GM12878 (cell line): Measurements from ENCODE around the gene SPATA22. TPM values are rescaled to one million over a fixed set of nuclear protein-coding genes. Genes with fewer than 3 reads are reported as not detected.

Experiments used
- ATAC-seq: fragments of 200-7000 bp; cut with Tn5 transposase; 3 replicates; pipeline ENCODE4 v1.9.1; 2020; ENCODE audit warnings: mild to moderate bottlenecking, moderate library complexity
- BruUV-seq: library from RNA; stranded (reverse); fragments of 400-500 nt; replicated peaks from 2 replicates; lab custom pipeline; 2021; lab: Mats Ljungman, UMichigan
- CTCF ChIA-PET: fragments of 300-600 bp; sonication (Branson Sonifier 250); formaldehyde crosslinking; extraction: SDS; loops from one replicate; lab custom pipeline; 2021; ENCODE audit warnings: inconsistent platforms; lab: Yijun Ruan, JAX
- POLR2A ChIA-PET: fragments of 350-600 bp; formaldehyde crosslinking; extraction: SDS; loops from one replicate; lab custom pipeline; 2021; ENCODE audit warnings: inconsistent platforms; lab: Charles Lee
- RAD21 ChIA-PET: fragments of 300-600 bp; sonication (Branson Sonifier 250); formaldehyde crosslinking; loops from one replicate; lab custom pipeline; 2023; ENCODE audit warnings: antibody characterized with exemption; ENCODE audit not compliant: unreplicated experiment; lab: Charles Lee
- SMC1A ChIA-PET: fragments of 300-600 bp; sonication (Branson Sonifier 250); formaldehyde crosslinking; loops from one replicate; lab custom pipeline; 2023; ENCODE audit not compliant: unreplicated experiment, uncharacterized antibody; lab: Charles Lee
- DNase-seq: peaks from one replicate; pipeline ENCODE4 v3.0.0-alpha.2; 2011; ENCODE audit warnings: low read depth, low spot score
- FAIRE-seq: peaks from 3 replicates; lab custom pipeline; 2011; peaks lifted over from hg19 to GRCh38; lab: Jason Lieb, UNC
- H2AFZ ChIP-seq: 2 replicates; pipeline ENCODE4 v1.6.0; 2011; ENCODE audit warnings: low read depth, low read length, control low read depth; ENCODE audit not compliant: control insufficient read depth
- H3K27ac ChIP-seq: 2 replicates; pipeline ENCODE4 v1.5.1; 2011; ENCODE audit warnings: control low read depth; ENCODE audit not compliant: control insufficient read depth, insufficient read depth
- H3K27me3 ChIP-seq, 2 experiments: replicated peaks in 1 of 2; 2 replicates each; pipeline versions ENCODE4 v1.6.0 to v1.6.1; 2011; ENCODE audit warnings: low read length in 1 of 2; ENCODE audit not compliant: control insufficient read depth in 2 of 2, insufficient read depth in 2 of 2
- H3K36me3 ChIP-seq, 2 experiments: 2 replicates each; pipeline ENCODE4 v1.5.1; 2011; ENCODE audit warnings: low read length in 1 of 2; ENCODE audit not compliant: control insufficient read depth in 2 of 2, insufficient read depth in 2 of 2
- H3K4me1 ChIP-seq: 2 replicates; pipeline ENCODE4 v1.6.1; 2011; ENCODE audit warnings: mild to moderate bottlenecking, low read length, moderate library complexity, mixed read lengths; ENCODE audit not compliant: control insufficient read depth, insufficient read depth
- H3K4me2 ChIP-seq: 2 replicates; pipeline ENCODE4 v1.6.0; 2011; ENCODE audit warnings: control low read depth; ENCODE audit not compliant: control insufficient read depth, insufficient read depth
- H3K4me3 ChIP-seq: fragments of 200-600 bp; sonication (generic); 2 replicates; pipeline ENCODE4 v1.5.1; 2016
- H3K79me2 ChIP-seq: 2 replicates; pipeline ENCODE4 v1.6.0; 2011; ENCODE audit warnings: low read length; ENCODE audit not compliant: control insufficient read depth, insufficient read depth
- H3K9ac ChIP-seq: 2 replicates; pipeline ENCODE4 v1.8.0; 2011; ENCODE audit warnings: low read length, control low read depth, mixed read lengths; ENCODE audit not compliant: control insufficient read depth, insufficient read depth
- H3K9me3 ChIP-seq: replicated peaks from 3 replicates; pipeline ENCODE4 v1.5.1; 2011; ENCODE audit warnings: mild to moderate bottlenecking, low read length; ENCODE audit not compliant: control insufficient read depth, insufficient read depth
- H4K20me1 ChIP-seq: 2 replicates; pipeline ENCODE4 v1.6.0; 2011; ENCODE audit not compliant: control insufficient read depth, insufficient read depth
- BRCA1 ChIP-seq: IDR thresholded peaks from 2 replicates; pipeline ENCODE4 v1.6.1; 2011; ENCODE audit warnings: low read depth, low read length, improper control_type of control experiment
- CEBPZ ChIP-seq: fragments of 150-350 bp; IDR thresholded peaks from 2 replicates; pipeline ENCODE4 v1.6.1; 2016; ENCODE audit warnings: low read depth, low read length
- ELK1 ChIP-seq: IDR thresholded peaks from 2 replicates; pipeline ENCODE4 v1.6.1; 2012; ENCODE audit warnings: low read depth, low read length, improper control_type of control experiment
- GABPA ChIP-seq: IDR thresholded peaks from 2 replicates; pipeline ENCODE4 v1.6.1; 2014; ENCODE audit warnings: antibody characterized with exemption, low read depth, mild to moderate bottlenecking, inconsistent platforms
- GATAD2B ChIP-seq: fragments of 450-650 bp; conservative IDR thresholded peaks from 2 replicates; pipeline ENCODE4 v1.6.1; 2017; ENCODE audit warnings: low read depth, mild to moderate bottlenecking, moderate library complexity
- HDAC6 ChIP-seq: fragments of 200-600 bp; sonication (generic); IDR thresholded peaks from one replicate; pipeline ENCODE4 v1.8.0; 2017; ENCODE audit warnings: antibody characterized with exemption; ENCODE audit not compliant: unreplicated experiment
- MEF2B ChIP-seq: fragments of 450-650 bp; IDR thresholded peaks from 2 replicates; pipeline ENCODE4 v1.6.1; 2018; ENCODE audit warnings: mild to moderate bottlenecking, moderate library complexity; ENCODE audit not compliant: partially characterized antibody, poor library complexity, severe bottlenecking
- MTA3 ChIP-seq: IDR thresholded peaks from 2 replicates; pipeline ENCODE4 v1.6.1; 2012; ENCODE audit warnings: low read length, inconsistent platforms, borderline replicate concordance
- NFYB ChIP-seq: IDR thresholded peaks from 2 replicates; pipeline ENCODE4 v1.6.1; 2011; ENCODE audit warnings: low read depth, mild to moderate bottlenecking, low read length, improper control_type of control experiment, moderate library complexity; ENCODE audit not compliant: insufficient read depth
- SREBF1 ChIP-seq: IDR thresholded peaks from 2 replicates; pipeline ENCODE4 v1.6.1; 2012; ENCODE audit warnings: mild to moderate bottlenecking, low read length
- ZNF384 ChIP-seq: IDR thresholded peaks from 2 replicates; pipeline ENCODE4 v1.6.1; 2012; ENCODE audit warnings: low read depth, mild to moderate bottlenecking, low read length, improper control_type of control experiment, borderline replicate concordance
- ZNF592 ChIP-seq: fragments of 450-650 bp; IDR thresholded peaks from 2 replicates; pipeline ENCODE4 v1.6.1; 2017; ENCODE audit warnings: mild to moderate bottlenecking, moderate library complexity
- WGBS: methylation state at CpG from one replicate; pipeline ENCODE4 v1.1.6; 2016; ENCODE audit warnings: low lambda C conversion rate; ENCODE audit not compliant: insufficient replicate concordance, insufficient coverage; ENCODE audit errors: missing lambda C conversion rate; 5-methylcytosine and 5-hydroxymethylcytosine counted together
- in situ Hi-C: fragments of 300-500 bp; cut with MboI; formaldehyde crosslinking; loops from 9 replicates; pipeline ENCODE4 v1.14.3; 2018; ENCODE audit warnings: mixed read lengths
- intact Hi-C: fragments of 100-400 bp; cut with micrococcal nuclease; formaldehyde crosslinking; loops from one replicate; pipeline ENCODE4 v1.14.2; 2022; ENCODE audit not compliant: unreplicated experiment
- polyA plus RNA-seq, 11 experiments: library from polyadenylated mRNA; depleted of rRNA in 4 of 11; unstranded in 6 of 11; stranded (reverse) in 5 of 11; fragments of >200 nt; fragmentation: Nextera tagmentation in 4 of 11; fragmentation: Illumina TruSeq in 1 of 11; extraction: Ambion mirVana in 4 of 11; extraction: Trizol in 1 of 11; gene quantifications; 1 replicate in 1 of 11; 2 replicates in 10 of 11; pipeline versions ENCODE4 v1.2.1 to v1.2.3, GENCODE V29; 2011 to 2016; ENCODE audit warnings: inconsistent platforms in 2 of 11, missing spikeins in 2 of 11, low read depth in 1 of 11
- total RNA-seq, 4 experiments: library from RNA; depleted of rRNA in 3 of 4; stranded (reverse); fragments of >200 nt in 3 of 4; fragmentation: Illumina TruSeq in 1 of 4; extraction: Trizol in 1 of 4; gene quantifications; 2 replicates each; pipeline versions ENCODE4 v1.2.1 to v1.2.3, GENCODE V29; 2013 to 2021
- TF ChIP-seq, protein P1 (sequence below): fragments of 450-650 bp; IDR thresholded peaks from 2 replicates; pipeline ENCODE4 v1.6.1; 2017; ENCODE audit warnings: borderline replicate concordance

The SPATA22 gene
- total and polyA plus RNA-seq, 10 of the 15 experiments (the other 5 are each of a cell fraction or from before 2014, with no cell fraction given): not detected

DNA sequence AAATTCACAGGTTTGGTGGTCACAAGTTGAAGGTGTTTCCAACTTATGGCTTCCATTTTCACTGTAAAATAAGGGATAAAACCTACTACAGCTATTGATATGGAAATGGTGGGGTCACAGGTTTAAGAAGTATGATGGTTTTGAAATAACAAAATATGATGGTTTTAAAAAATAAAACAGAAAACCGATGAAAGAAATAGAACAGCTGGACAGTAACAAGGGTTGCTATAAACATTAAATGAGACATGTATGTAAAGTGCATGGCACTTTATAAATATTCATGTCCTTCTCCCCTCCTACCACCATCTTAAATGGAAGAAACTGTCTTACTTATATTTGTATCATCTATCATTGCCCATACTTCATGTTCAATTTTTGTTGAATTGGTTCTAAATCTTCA, 35.5 kb upstream of the SPATA22 start:
- RAD21 ChIA-PET: no interaction called here
- FAIRE-seq: no peak

More for the DNA sequence above, 35.5 kb upstream of the SPATA22 start:
- BruUV-seq: no TSS peak
- Histone ChIP-seq H3K27ac (no peak overlapping the region), H3K9ac (no peak overlapping the region), H2AFZ (no peak overlapping the region)
- in situ Hi-C loops: no loop called here
- ChIA-PET SMC1A (no interaction called here), CTCF (no interaction called here)
- TF ChIP-seq BRCA1 (no peak), GATAD2B (no peak), HDAC6 (no peak), CEBPZ (no peak), ELK1 (no peak), ZNF592 (no peak), MTA3 (no peak), MEF2B (no peak), NFYB (no peak), GABPA (no peak), SREBF1 (no peak), ZNF384 (no peak)
- TF ChIP-seq, protein P1, sequence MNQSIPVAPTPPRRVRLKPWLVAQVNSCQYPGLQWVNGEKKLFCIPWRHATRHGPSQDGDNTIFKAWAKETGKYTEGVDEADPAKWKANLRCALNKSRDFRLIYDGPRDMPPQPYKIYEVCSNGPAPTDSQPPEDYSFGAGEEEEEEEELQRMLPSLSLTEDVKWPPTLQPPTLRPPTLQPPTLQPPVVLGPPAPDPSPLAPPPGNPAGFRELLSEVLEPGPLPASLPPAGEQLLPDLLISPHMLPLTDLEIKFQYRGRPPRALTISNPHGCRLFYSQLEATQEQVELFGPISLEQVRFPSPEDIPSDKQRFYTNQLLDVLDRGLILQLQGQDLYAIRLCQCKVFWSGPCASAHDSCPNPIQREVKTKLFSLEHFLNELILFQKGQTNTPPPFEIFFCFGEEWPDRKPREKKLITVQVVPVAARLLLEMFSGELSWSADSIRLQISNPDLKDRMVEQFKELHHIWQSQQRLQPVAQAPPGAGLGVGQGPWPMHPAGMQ: no peak
- TF ChIP-seq, all 136 proteins: peak for 0
- DNase-seq: no peak
- Histone ChIP-seq H3K36me3 (no peaks in the 10 kb centered on the region; a peak in 1 of 4 replicates), H4K20me1 (no peaks in the 10 kb centered on the region), H3K9me3 (no peaks in the 10 kb centered on the region), H3K4me1 (no peaks in the 10 kb centered on the region), H3K79me2 (no peaks in the 10 kb centered on the region), H3K4me3 (no peak overlapping the region), H3K4me2 (no peak overlapping the region), H3K27me3 (no peaks in the 10 kb centered on the region)
- no peak for ATAC-seq
- intact Hi-C loops: no loop called here
- WGBS: 32% methylated on average over 1 of the region's 1 CpG
- POLR2A ChIA-PET: no interaction called here
